Glutamatergic neuron (in vitro differentiated cells): ENCODE results near the gene HYAL3. TPM values are rescaled to one million over a fixed set of nuclear protein-coding genes. Genes with fewer than 3 reads are reported as not detected.
"Not testable (repeated sequence)": the region's sequence is repeated elsewhere in the genome, so short reads cannot be mapped to it uniquely, and the experiment has no call there.

ENCODE experiments used
- DNase-seq: peaks from one replicate; pipeline ENCODE4 v3.0.0; 2022
- H3K27ac Mint-ChIP-seq: one replicate; pipeline ENCODE4 v1.8.0; 2020; ENCODE audit warnings: mild to moderate bottlenecking, mixed read lengths, inconsistent platforms; ENCODE audit not compliant: unreplicated experiment
- H3K27me3 Mint-ChIP-seq: one replicate; pipeline ENCODE4 v1.8.0; 2020; ENCODE audit warnings: mild to moderate bottlenecking, moderate library complexity, mixed read lengths, inconsistent platforms; ENCODE audit not compliant: unreplicated experiment
- H3K36me3 Mint-ChIP-seq: one replicate; pipeline ENCODE4 v1.8.0; 2020; ENCODE audit warnings: mild to moderate bottlenecking, mixed read lengths, inconsistent platforms; ENCODE audit not compliant: unreplicated experiment
- H3K4me1 Mint-ChIP-seq: one replicate; pipeline ENCODE4 v1.8.0; 2020; ENCODE audit warnings: mild to moderate bottlenecking, low read depth, mixed read lengths, inconsistent platforms; ENCODE audit not compliant: unreplicated experiment
- H3K4me3 Mint-ChIP-seq: one replicate; pipeline ENCODE4 v1.8.0; 2020; ENCODE audit warnings: mild to moderate bottlenecking, mixed read lengths, inconsistent platforms; ENCODE audit not compliant: unreplicated experiment
- H3K9me3 Mint-ChIP-seq: one replicate; pipeline ENCODE4 v1.8.0; 2020; ENCODE audit warnings: mild to moderate bottlenecking, moderate library complexity, mixed read lengths, inconsistent platforms; ENCODE audit not compliant: unreplicated experiment
- total RNA-seq: library from RNA; stranded (reverse); fragmentation: NEBNext Ultra II Directional; extraction: Animal tissue kit (Norgen Biotek cat#: 25700); gene quantifications from one replicate; pipeline ENCODE4 v1.2.1, GENCODE V29; 2021; ENCODE audit not compliant: unreplicated experiment
- TF ChIP-seq, protein P1 (sequence below): fragments of 200-600 bp; sonication (generic); IDR thresholded peaks from one replicate; pipeline ENCODE4 v1.5.0; 2021; ENCODE audit not compliant: partially characterized antibody, unreplicated experiment

The HYAL3 gene
- total RNA-seq, 1 donor from 2014 or later, result 6.9 TPM

DNA sequence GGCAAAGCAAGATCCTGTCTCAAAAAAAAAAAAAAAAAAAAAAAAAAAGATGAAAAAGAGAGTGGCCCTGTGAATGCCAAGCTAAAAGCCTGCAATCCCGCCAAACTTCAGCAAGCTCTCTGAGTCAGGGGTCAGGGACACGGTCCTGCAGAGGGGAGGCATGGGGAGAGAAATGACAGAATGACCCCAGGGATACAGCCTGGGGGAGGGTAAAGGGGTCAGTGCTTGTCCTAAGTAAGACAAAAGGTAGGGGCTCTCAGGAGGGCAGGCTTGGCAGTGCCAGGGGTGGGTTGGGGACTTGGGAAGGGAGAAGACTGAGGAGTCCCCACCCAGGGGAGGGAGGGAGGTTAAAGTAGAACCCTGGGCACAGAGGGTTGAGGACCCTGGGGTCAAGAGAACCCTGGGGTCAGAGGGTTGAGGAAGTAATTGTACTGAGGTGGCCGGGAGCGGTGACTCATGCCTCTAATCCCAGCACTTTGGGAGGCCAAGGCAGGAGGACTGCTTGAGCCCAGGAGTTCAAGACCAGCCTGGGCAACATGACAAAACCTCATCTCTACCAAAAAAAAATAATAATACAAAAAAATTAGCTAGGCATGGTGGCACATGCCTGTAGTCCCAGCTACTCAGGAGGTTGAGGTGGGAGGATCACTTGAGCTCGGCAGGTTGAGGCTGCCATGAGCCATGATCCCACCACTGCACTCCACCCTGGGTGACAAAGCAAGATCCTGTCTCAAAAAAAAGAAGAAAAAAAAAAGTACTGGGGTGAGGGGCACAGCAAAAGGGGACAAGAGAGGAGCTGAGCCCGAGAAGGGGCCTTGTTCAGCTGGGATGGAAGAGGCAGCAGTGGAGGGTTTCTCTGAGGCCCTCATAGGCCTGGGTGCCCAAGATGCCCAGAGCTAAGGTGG, 35.5 kb downstream of the HYAL3 start:
- Mint-ChIP-seq H3K9me3 (peaks cover 12% of the 10 kb centered on the region), H3K4me3 (no peak overlapping the region), H3K27ac (no peak overlapping the region), H3K27me3 (peaks cover 15% of the 10 kb centered on the region), H3K36me3 (no peaks in the 10 kb centered on the region), H3K4me1 (peaks cover 9% of the 10 kb centered on the region)
- TF ChIP-seq, protein P1, sequence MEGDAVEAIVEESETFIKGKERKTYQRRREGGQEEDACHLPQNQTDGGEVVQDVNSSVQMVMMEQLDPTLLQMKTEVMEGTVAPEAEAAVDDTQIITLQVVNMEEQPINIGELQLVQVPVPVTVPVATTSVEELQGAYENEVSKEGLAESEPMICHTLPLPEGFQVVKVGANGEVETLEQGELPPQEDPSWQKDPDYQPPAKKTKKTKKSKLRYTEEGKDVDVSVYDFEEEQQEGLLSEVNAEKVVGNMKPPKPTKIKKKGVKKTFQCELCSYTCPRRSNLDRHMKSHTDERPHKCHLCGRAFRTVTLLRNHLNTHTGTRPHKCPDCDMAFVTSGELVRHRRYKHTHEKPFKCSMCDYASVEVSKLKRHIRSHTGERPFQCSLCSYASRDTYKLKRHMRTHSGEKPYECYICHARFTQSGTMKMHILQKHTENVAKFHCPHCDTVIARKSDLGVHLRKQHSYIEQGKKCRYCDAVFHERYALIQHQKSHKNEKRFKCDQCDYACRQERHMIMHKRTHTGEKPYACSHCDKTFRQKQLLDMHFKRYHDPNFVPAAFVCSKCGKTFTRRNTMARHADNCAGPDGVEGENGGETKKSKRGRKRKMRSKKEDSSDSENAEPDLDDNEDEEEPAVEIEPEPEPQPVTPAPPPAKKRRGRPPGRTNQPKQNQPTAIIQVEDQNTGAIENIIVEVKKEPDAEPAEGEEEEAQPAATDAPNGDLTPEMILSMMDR, result no peak
- DNase-seq, result no peak

GRCh38 chr3:50262778-50263177, 36.4 kb downstream of the HYAL3 start:
- peaks cover 14% of the 10 kb centered on the region for H3K9me3 Mint-ChIP-seq
- peaks cover 15% of the 10 kb centered on the region for H3K27me3 Mint-ChIP-seq
- H3K4me1 Mint-ChIP-seq, result peaks cover 8% of the 10 kb centered on the region
- TF ChIP-seq, protein P1, result no peak
- DNase-seq, result no peak
- H3K36me3 Mint-ChIP-seq, result no peaks in the 10 kb centered on the region
- no peak overlapping the region for H3K27ac Mint-ChIP-seq
- H3K4me3 Mint-ChIP-seq, result no peak overlapping the region

- not testable (repeated sequence) for H3K36me3 Mint-ChIP-seq, H3K27ac Mint-ChIP-seq, H3K4me3 Mint-ChIP-seq, DNase-seq
- Mint-ChIP-seq H3K27me3 (peaks cover 18% of the 10 kb centered on the region), H3K4me1 (peaks cover 10% of the 10 kb centered on the region), H3K9me3 (peaks cover 14% of the 10 kb centered on the region)
These were observed 37.0 kb downstream of the HYAL3 start for GRCh38 chr3:50262200-50262599.

DNA sequence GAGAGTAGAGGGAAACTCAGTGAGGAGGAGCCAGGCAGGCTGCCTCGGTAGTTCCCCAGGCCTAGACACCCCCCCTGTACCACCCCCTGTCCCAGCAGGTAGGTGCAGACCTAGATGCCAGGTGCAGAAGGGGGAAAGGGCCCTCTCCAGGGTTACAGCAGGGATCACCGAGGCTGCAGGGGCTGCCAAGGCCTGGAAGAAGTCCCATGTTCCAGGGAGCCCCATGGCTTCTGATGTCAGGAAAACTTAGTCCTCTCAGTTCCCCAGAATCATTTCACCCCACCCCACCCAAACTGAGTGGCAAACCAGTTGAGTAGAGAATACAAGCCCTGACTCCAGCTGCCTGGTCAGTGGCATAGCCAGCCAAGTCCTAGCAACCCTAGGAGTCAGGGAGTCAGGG, 37.7 kb downstream of the HYAL3 start:
- peak overlapping the region; percentile 57 for H3K4me3 Mint-ChIP-seq

GRCh38 chr3:50260942-50261441, 38.2 kb downstream of the HYAL3 start:
- Mint-ChIP-seq H3K4me3 (peak overlapping the region; percentile 57), H3K4me1 (peaks cover 13% of the 10 kb centered on the region)
- DNase-seq, result no peak

More for the DNA sequence above, 37.7 kb downstream of the HYAL3 start:
- H3K36me3 Mint-ChIP-seq, result no peaks in the 10 kb centered on the region
- TF ChIP-seq, protein P1, result no peak
- peaks cover 15% of the 10 kb centered on the region for H3K9me3 Mint-ChIP-seq
- peaks cover 13% of the 10 kb centered on the region for H3K4me1 Mint-ChIP-seq
- H3K27ac Mint-ChIP-seq, result peak overlapping the region; percentile 88
- no peak for DNase-seq
- H3K27me3 Mint-ChIP-seq, result peaks cover 20% of the 10 kb centered on the region

More at GRCh38 chr3:50260942-50261441, 38.2 kb downstream of the HYAL3 start:
- TF ChIP-seq, protein P1, result no peak
- Mint-ChIP-seq H3K27ac (peak overlapping the region; percentile 88), H3K27me3 (peaks cover 20% of the 10 kb centered on the region), H3K36me3 (no peaks in the 10 kb centered on the region), H3K9me3 (peaks cover 14% of the 10 kb centered on the region)
